HepG2 (cell line): ENCODE measurements around the gene FRAS1. TPM values are rescaled to one million over a fixed set of nuclear protein-coding genes. Genes with fewer than 3 reads are reported as not detected.

Source experiments
- BATF2 ChIP-seq: sonication (generic); formaldehyde crosslinking; IDR thresholded peaks from 2 replicates; pipeline ENCODE4 v1.8.0; 2022; ENCODE audit warnings: mild to moderate bottlenecking, missing genetic modification reagents, moderate library complexity
- CAMTA2 ChIP-seq: sonication (generic); formaldehyde crosslinking; IDR thresholded peaks from 2 replicates; pipeline ENCODE4 v1.4.0; 2020; ENCODE audit warnings: mild to moderate bottlenecking, missing genetic modification reagents, borderline replicate concordance
- CHD4 ChIP-seq: fragments of 200-600 bp; sonication (generic); IDR thresholded peaks from 2 replicates; pipeline ENCODE4 v1.7.0; 2017; ENCODE audit warnings: mild to moderate bottlenecking, low read length, borderline replicate concordance
- EHMT2 ChIP-seq: fragments of 200-600 bp; sonication (generic); IDR thresholded peaks from 2 replicates; pipeline ENCODE4 v1.7.0; 2017; ENCODE audit warnings: antibody characterized with exemption, low read depth, low read length, borderline replicate concordance
- FOXP1 ChIP-seq, 2 experiments: fragments of 450-650 bp in 1 of 2; IDR thresholded peaks; 2 replicates each; pipeline ENCODE4 v1.6.1; 2017 to 2018; ENCODE audit warnings: antibody characterized with exemption in 1 of 2
- HIVEP1 ChIP-seq: sonication (generic); formaldehyde crosslinking; IDR thresholded peaks from 2 replicates; pipeline ENCODE4 v1.4.0; 2020; ENCODE audit warnings: mild to moderate bottlenecking, missing genetic modification reagents
- HMG20B ChIP-seq: conservative IDR thresholded peaks from 2 replicates; pipeline ENCODE4 v1.6.1; 2016; ENCODE audit warnings: missing genetic modification reagents, missing compliant biosample characterization
- IRX3 ChIP-seq: sonication (generic); formaldehyde crosslinking; IDR thresholded peaks from 2 replicates; pipeline ENCODE4 v1.8.1; 2023; ENCODE audit warnings: mild to moderate bottlenecking, low read depth, missing genetic modification reagents, borderline replicate concordance
- KDM5B ChIP-seq: sonication (generic); formaldehyde crosslinking; IDR thresholded peaks from 2 replicates; pipeline ENCODE4 v1.4.0; 2020; ENCODE audit warnings: missing genetic modification reagents, mild to moderate bottlenecking, borderline replicate concordance
- NFE2 ChIP-seq: sonication (generic); formaldehyde crosslinking; IDR thresholded peaks from 2 replicates; pipeline ENCODE4 v1.4.0; 2020; ENCODE audit warnings: missing genetic modification reagents
- NFYB ChIP-seq: sonication (generic); formaldehyde crosslinking; IDR thresholded peaks from 2 replicates; pipeline ENCODE4 v1.4.0; 2020; ENCODE audit warnings: missing genetic modification reagents
- SIN3B ChIP-seq: fragments of 150-350 bp; IDR thresholded peaks from 2 replicates; pipeline ENCODE4 v1.6.1; 2014; ENCODE audit warnings: low read length
- SP5 ChIP-seq: IDR thresholded peaks from 2 replicates; pipeline ENCODE4 v1.6.1; 2016; ENCODE audit warnings: low read depth, borderline replicate concordance
- SRY ChIP-seq: sonication (generic); formaldehyde crosslinking; IDR thresholded peaks from 2 replicates; pipeline ENCODE4 v1.8.0; 2022; ENCODE audit warnings: mild to moderate bottlenecking, missing genetic modification reagents
- SUZ12 ChIP-seq: fragments of 150-350 bp; IDR thresholded peaks from 2 replicates; pipeline ENCODE4 v1.6.1; 2014; ENCODE audit warnings: low read depth, low read length
- TEAD3 ChIP-seq: optimal IDR thresholded peaks from 2 replicates; pipeline ENCODE3; 2016; ENCODE audit warnings: borderline replicate concordance
- TFDP2 ChIP-seq: sonication (generic); formaldehyde crosslinking; IDR thresholded peaks from 2 replicates; pipeline ENCODE4 v1.4.0; 2020; ENCODE audit warnings: missing genetic modification reagents
- TMF1 ChIP-seq: sonication (generic); formaldehyde crosslinking; IDR thresholded peaks from 2 replicates; pipeline ENCODE4 v1.8.1; 2022; ENCODE audit warnings: low read depth, missing genetic modification reagents
- XRCC5 ChIP-seq: fragments of 200-400 bp; formaldehyde crosslinking; optimal IDR thresholded peaks from 2 replicates; pipeline ENCODE3; 2017; ENCODE audit warnings: mild to moderate bottlenecking, low read length
- ZFP36L1 ChIP-seq: sonication (generic); formaldehyde crosslinking; IDR thresholded peaks from 2 replicates; pipeline ENCODE4 v1.8.0; 2022; ENCODE audit warnings: mild to moderate bottlenecking, missing genetic modification reagents, moderate library complexity
- ZFP41 ChIP-seq: sonication (generic); formaldehyde crosslinking; IDR thresholded peaks from 2 replicates; pipeline ENCODE4 v1.4.0; 2020; ENCODE audit warnings: mild to moderate bottlenecking, missing genetic modification reagents, borderline replicate concordance
- ZFP82 ChIP-seq: sonication (generic); formaldehyde crosslinking; IDR thresholded peaks from 2 replicates; pipeline ENCODE4 v1.5.1; 2020; ENCODE audit warnings: mild to moderate bottlenecking, missing genetic modification reagents, borderline replicate concordance
- ZNF350 ChIP-seq: sonication (generic); formaldehyde crosslinking; IDR thresholded peaks from 2 replicates; pipeline ENCODE4 v1.4.0; 2020; ENCODE audit warnings: mild to moderate bottlenecking, low read depth, missing genetic modification reagents, borderline replicate concordance
- ZNF432 ChIP-seq: sonication (generic); formaldehyde crosslinking; IDR thresholded peaks from 2 replicates; pipeline ENCODE4 v1.5.0; 2020; ENCODE audit warnings: missing genetic modification reagents, mild to moderate bottlenecking, borderline replicate concordance
- ZNF446 ChIP-seq: sonication (generic); formaldehyde crosslinking; IDR thresholded peaks from 2 replicates; pipeline ENCODE4 v1.5.0; 2020; ENCODE audit warnings: mild to moderate bottlenecking, missing genetic modification reagents
- ZNF512B ChIP-seq: sonication (generic); formaldehyde crosslinking; IDR thresholded peaks from 2 replicates; pipeline ENCODE4 v1.5.1; 2020; ENCODE audit warnings: missing genetic modification reagents, mild to moderate bottlenecking, borderline replicate concordance
- ZNF777 ChIP-seq: sonication (generic); formaldehyde crosslinking; IDR thresholded peaks from 2 replicates; pipeline ENCODE4 v1.4.0; 2020; ENCODE audit warnings: missing genetic modification reagents
- ZNF792 ChIP-seq: IDR thresholded peaks from 2 replicates; pipeline ENCODE4 v1.6.1; 2016
- ZSCAN22 ChIP-seq: sonication (generic); formaldehyde crosslinking; IDR thresholded peaks from 2 replicates; pipeline ENCODE4 v1.4.0; 2020; ENCODE audit warnings: mild to moderate bottlenecking, missing genetic modification reagents
- polyA plus RNA-seq, 8 experiments: library from polyadenylated mRNA; depleted of rRNA in 3 of 8; stranded (reverse) in 7 of 8; unstranded in 1 of 8; fragments of >200 nt; fragmentation: Illumina TruSeq in 4 of 8; extraction: Trizol in 4 of 8; gene quantifications; 2 replicates each; pipeline versions ENCODE4 v1.2.1 to v1.2.3, GENCODE V29; 2011 to 2016; ENCODE audit warnings: low read depth in 4 of 8, missing spikeins in 1 of 8, mixed read lengths in 1 of 8; ENCODE audit not compliant: insufficient read depth in 1 of 8
- total RNA-seq, 5 experiments: library from RNA; depleted of rRNA; stranded (reverse); fragments of >200 nt; fragmentation: Illumina TruSeq; extraction: Trizol; gene quantifications; 2 replicates each; pipeline ENCODE4 v1.2.3, GENCODE V29; 2016; ENCODE audit warnings: low read depth in 1 of 5
- TF ChIP-seq, protein P1 (sequence below): sonication (generic); formaldehyde crosslinking; IDR thresholded peaks from 2 replicates; pipeline ENCODE4 v1.4.0; 2020; ENCODE audit warnings: missing genetic modification reagents

The FRAS1 gene
- total and polyA plus RNA-seq, 2 of the 13 experiments (the other 11 are each of a cell fraction or from before 2014, with no cell fraction given): 22.5 to 31.6 TPM

DNA sequence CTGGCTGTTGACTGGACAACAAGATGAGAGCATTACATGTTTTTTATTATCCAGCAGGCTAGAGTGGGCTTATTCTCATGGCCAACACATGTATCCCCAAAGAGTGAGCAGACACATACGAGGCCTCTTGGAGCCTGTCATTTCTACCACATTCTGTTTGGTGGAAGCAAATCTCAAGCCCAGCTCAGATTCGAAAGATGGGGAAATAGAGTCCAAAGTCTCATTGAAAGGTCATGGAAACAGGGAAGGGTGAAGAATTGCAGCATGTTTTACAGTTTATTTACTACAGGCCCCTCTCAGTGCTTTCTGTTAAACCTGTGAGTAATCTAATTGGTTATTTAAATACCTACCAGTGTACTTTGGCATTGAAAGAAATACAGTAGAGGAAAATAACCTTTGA is 108.6 kb downstream of the FRAS1 start (continued):
- TF ChIP-seq ZNF512B (CRISPR knock-in tag): no peak
- TF ChIP-seq ZNF792: no peak
- no peak for TF ChIP-seq SRY (CRISPR knock-in tag)
- no peak for TF ChIP-seq SIN3B
- no peak for TF ChIP-seq SP5 (CRISPR knock-in tag)
- peak; percentile 24; the same call in 1 of the 2 replicates for TF ChIP-seq CHD4
- no peak for TF ChIP-seq XRCC5
- no peak for TF ChIP-seq TMF1
- no peak for TF ChIP-seq ZSCAN22
- no peak for TF ChIP-seq ZFP41 (CRISPR knock-in tag)
- no peak for TF ChIP-seq NFYB (CRISPR knock-in tag)
- no peak for TF ChIP-seq BATF2
- TF ChIP-seq ZFP36L1 (CRISPR knock-in tag): no peak
- peak; percentile 81; the same call in 1 of the 2 replicates for TF ChIP-seq EHMT2
- TF ChIP-seq ZNF777 (CRISPR knock-in tag): no peak
- no peak for TF ChIP-seq ZNF432 (CRISPR knock-in tag)
- TF ChIP-seq ZNF446 (CRISPR knock-in tag): no peak
- TF ChIP-seq TEAD3 (CRISPR knock-in tag): peak; percentile 62
- no peak for TF ChIP-seq ZFP82
- TF ChIP-seq HMG20B: no peak; the same call in 1 of the 2 replicates
- peak; percentile 53; the same call in 1 of the 2 replicates for TF ChIP-seq FOXP1 (IDR thresholded peaks at IDR 0.05)
- TF ChIP-seq FOXP1 (CRISPR knock-in tag; IDR thresholded peaks at IDR 0.05): peak; percentile 89
- no peak for TF ChIP-seq ZNF350 (CRISPR knock-in tag)
- no peak for TF ChIP-seq IRX3 (CRISPR knock-in tag)
- TF ChIP-seq CAMTA2 (CRISPR knock-in tag): no peak
- TF ChIP-seq KDM5B (CRISPR knock-in tag): no peak
- TF ChIP-seq SUZ12: no peak
- TF ChIP-seq, protein P1, sequence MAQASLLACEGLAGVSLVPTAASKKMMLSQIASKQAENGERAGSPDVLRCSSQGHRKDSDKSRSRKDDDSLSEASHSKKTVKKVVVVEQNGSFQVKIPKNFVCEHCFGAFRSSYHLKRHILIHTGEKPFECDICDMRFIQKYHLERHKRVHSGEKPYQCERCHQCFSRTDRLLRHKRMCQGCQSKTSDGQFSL (CRISPR knock-in tag): no peak
- no peak for TF ChIP-seq HIVEP1 (CRISPR knock-in tag)
- TF ChIP-seq TFDP2 (CRISPR knock-in tag): no peak
- TF ChIP-seq NFE2: no peak
